Smooth muscle cell (in vitro differentiated cells): ENCODE results near the gene GPATCH8. TPM values are rescaled to one million over a fixed set of nuclear protein-coding genes. Genes with fewer than 3 reads are reported as not detected.
A peak's percentile ranks its signal among the peaks of the same experiment; 100 is the strongest.

Source experiments
- DNase-seq: peaks from one replicate; lab custom pipeline; 2025; ENCODE audit not compliant: unreplicated experiment; lab: John Stamatoyannopoulos, UW
- H2AFZ ChIP-seq: fragments of 200-600 bp; sonication (generic); 2 replicates; pipeline ENCODE4 v1.6.0; 2016; ENCODE audit warnings: antibody characterized with exemption, low read depth, mild to moderate bottlenecking
- H3F3A ChIP-seq: fragments of 200-600 bp; sonication (generic); 2 replicates; pipeline ENCODE4 v1.6.0; 2017; ENCODE audit warnings: antibody characterized with exemption, low read depth
- H3K27ac ChIP-seq: fragments of 200-600 bp; sonication (generic); 2 replicates; pipeline ENCODE4 v1.5.1; 2016; ENCODE audit warnings: low read depth, mild to moderate bottlenecking
- H3K27me3 ChIP-seq: fragments of 200-600 bp; sonication (generic); 2 replicates; pipeline ENCODE4 v1.6.1; 2016; ENCODE audit warnings: low read depth, mild to moderate bottlenecking
- H3K36me3 ChIP-seq: fragments of 200-600 bp; sonication (generic); 2 replicates; pipeline ENCODE4 v1.5.1; 2016; ENCODE audit warnings: low read depth
- H3K4me1 ChIP-seq: fragments of 200-600 bp; sonication (generic); 2 replicates; pipeline ENCODE4 v1.5.1; 2016; ENCODE audit warnings: low read depth
- H3K4me2 ChIP-seq: fragments of 200-600 bp; sonication (generic); 2 replicates; pipeline ENCODE4 v1.6.0; 2016; ENCODE audit warnings: mild to moderate bottlenecking
- H3K4me3 ChIP-seq: fragments of 200-600 bp; sonication (generic); 2 replicates; pipeline ENCODE4 v1.5.1; 2016; ENCODE audit warnings: mild to moderate bottlenecking
- H3K79me2 ChIP-seq: fragments of 200-600 bp; sonication (generic); 2 replicates; pipeline ENCODE4 v1.6.0; 2016; ENCODE audit warnings: low read depth, mild to moderate bottlenecking
- H3K9ac ChIP-seq: fragments of 200-600 bp; sonication (generic); 2 replicates; pipeline ENCODE4 v1.6.0; 2016; ENCODE audit warnings: low read depth
- H3K9me3 ChIP-seq: fragments of 200-600 bp; sonication (generic); replicated peaks from 2 replicates; pipeline ENCODE4 v1.5.1; 2016; ENCODE audit warnings: low read depth
- H4K20me1 ChIP-seq: fragments of 200-600 bp; sonication (generic); 2 replicates; pipeline ENCODE4 v1.6.0; 2016; ENCODE audit warnings: low read depth
- CTCF ChIP-seq: fragments of 200-600 bp; sonication (generic); IDR thresholded peaks from 2 replicates; pipeline ENCODE4 v1.5.1; 2017; ENCODE audit warnings: borderline replicate concordance, mild to moderate bottlenecking, antibody characterized with exemption; ENCODE audit not compliant: insufficient read depth, poor library complexity, severe bottlenecking
- WGBS: methylation state at CpG from one replicate; pipeline ENCODE4 v1.1.7; 2016; ENCODE audit warnings: low lambda C conversion rate; 5-methylcytosine and 5-hydroxymethylcytosine counted together
- polyA plus RNA-seq: library from polyadenylated mRNA; unstranded; fragments of >200 nt; fragmentation: Nextera tagmentation; extraction: Ambion mirVana; gene quantifications from 2 replicates; pipeline ENCODE4 v1.2.1, GENCODE V29; 2016
- total RNA-seq: library from RNA; depleted of rRNA; stranded (reverse); fragments of >200 nt; gene quantifications from 2 replicates; pipeline ENCODE4 v1.2.3, GENCODE V29; 2014

GPATCH8 gene
- total and polyA plus RNA-seq, 2 experiments from 2014 or later, result 17.6 to 25.0 TPM

DNA sequence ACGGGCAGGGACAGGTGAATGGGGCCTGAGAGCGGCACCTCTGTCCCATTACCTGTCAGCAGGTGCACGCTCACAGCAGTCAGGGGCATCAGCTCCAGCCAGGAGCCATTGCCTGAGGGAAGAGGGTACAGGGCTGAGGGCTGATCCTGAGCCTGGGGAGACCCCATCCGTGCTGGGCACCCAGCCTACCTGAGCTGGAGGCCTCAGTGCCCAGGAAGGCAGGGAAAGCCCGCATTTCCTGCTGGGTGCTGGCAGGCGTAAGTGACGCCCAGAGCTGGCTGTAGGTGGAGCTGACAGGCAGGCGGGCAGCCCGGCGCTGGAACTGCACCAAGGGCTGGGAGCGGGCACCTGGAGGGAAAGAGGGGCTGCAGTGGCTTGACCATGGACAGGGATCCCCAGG lies 147.0 kb downstream of the GPATCH8 start:
- Histone ChIP-seq H4K20me1 (peaks cover 35% of the 10 kb centered on the region), H3K9ac (no peak overlapping the region), H3K4me1 (peaks cover 12% of the 10 kb centered on the region), H3K27ac (no peak overlapping the region), H3K4me2 (no peak overlapping the region), H3K27me3 (no peaks in the 10 kb centered on the region), H2AFZ (no peak overlapping the region), H3K79me2 (no peaks in the 10 kb centered on the region), H3K9me3 (no peaks in the 10 kb centered on the region), H3K36me3 (no peaks in the 10 kb centered on the region), H3F3A (peaks cover 12% of the 10 kb centered on the region), H3K4me3 (no peak overlapping the region)
- no peak for DNase-seq
- TF ChIP-seq CTCF, result no peak
- 98% methylated on average over 11 of the region's 11 CpGs for WGBS

- Histone ChIP-seq H3K36me3 (no peaks in the 10 kb centered on the region), H3K4me2 (no peak overlapping the region), H3K79me2 (no peaks in the 10 kb centered on the region), H3F3A (peaks cover 12% of the 10 kb centered on the region), H3K27ac (no peak overlapping the region), H4K20me1 (peaks cover 29% of the 10 kb centered on the region), H3K4me1 (peaks cover 7% of the 10 kb centered on the region), H3K9me3 (no peaks in the 10 kb centered on the region), H2AFZ (no peak overlapping the region), H3K9ac (no peak overlapping the region), H3K4me3 (no peak overlapping the region), H3K27me3 (no peaks in the 10 kb centered on the region)
- 92% methylated on average over 17 of the region's 17 CpGs for WGBS
- no peak for TF ChIP-seq CTCF
- DNase-seq, result no peak
Observed at GRCh38 chr17:44355642-44356099, 147.5 kb downstream of the GPATCH8 start.

DNA sequence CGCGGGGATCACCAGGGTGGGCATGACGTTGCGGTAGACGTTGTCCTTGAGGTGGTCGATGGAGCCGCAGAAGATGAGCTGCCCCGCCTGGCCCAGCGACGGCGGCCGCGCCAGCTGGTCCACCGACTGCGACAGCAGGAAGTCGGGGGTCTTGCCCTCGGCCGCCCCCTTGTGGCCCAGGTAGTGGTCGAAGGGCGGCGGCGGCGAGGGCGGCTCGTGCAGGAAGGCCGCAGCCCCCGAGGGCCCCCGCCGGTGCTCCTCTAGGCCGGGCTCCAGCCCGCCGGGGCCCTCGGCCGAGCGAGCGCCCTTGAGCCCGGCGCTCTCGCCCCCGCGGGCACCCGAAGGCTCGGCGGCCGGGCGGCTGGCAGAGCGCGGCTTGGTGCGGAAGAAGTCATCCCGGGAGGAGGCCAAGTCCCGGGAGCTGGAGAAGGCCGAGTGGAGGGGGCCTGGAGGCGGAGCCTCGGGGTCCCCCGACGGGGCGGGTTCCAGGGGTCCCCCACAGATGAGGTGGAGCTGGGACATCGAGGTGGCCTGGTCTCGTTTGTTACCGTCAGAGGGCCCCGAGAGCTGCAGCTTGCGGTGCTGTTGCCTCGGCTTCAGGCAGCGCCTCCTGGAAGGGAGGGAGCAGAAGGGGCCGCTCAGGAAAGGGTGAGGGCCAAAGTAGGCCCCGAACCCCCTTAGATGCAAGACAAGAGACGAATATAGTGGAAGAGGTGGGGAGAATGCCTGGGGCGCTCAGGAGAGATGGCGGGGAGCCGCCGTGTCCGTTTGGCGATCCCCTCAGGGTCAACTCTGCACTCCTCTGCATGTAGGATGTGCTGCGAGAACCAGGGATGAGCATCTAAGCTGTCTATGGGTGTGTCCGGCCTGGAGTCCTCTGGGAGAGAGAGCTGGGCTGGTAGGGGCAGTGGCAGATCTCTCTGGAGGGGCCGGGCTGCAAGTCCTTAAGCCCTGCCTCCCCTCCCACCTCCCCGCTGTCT lies 148.3 kb downstream of the GPATCH8 start:
- H3K9ac ChIP-seq, result no peak overlapping the region
- H3K4me1 ChIP-seq, result no peaks in the 10 kb centered on the region
- peaks cover 12% of the 10 kb centered on the region for H3F3A ChIP-seq
- H3K4me3 ChIP-seq, result peak overlapping the region; percentile 55
- WGBS, result 34% methylated on average over 61 of the region's 77 CpGs
- H3K27ac ChIP-seq, result no peak overlapping the region
- H3K27me3 ChIP-seq, result no peaks in the 10 kb centered on the region
- H3K79me2 ChIP-seq, result no peaks in the 10 kb centered on the region
- H3K36me3 ChIP-seq, result no peaks in the 10 kb centered on the region
- peak; percentile 68 for TF ChIP-seq CTCF
- peak; percentile 20 for DNase-seq
- H3K9me3 ChIP-seq, result no peaks in the 10 kb centered on the region
- H4K20me1 ChIP-seq, result peaks cover 21% of the 10 kb centered on the region
- peak overlapping the region; percentile 91 for H3K4me2 ChIP-seq
- H2AFZ ChIP-seq, result no peak overlapping the region
